Mesodermal cell (in vitro differentiated cells): Measurements from ENCODE around the gene JSRP1.

Experiments used
- H3K27ac ChIP-seq: 2 replicates; pipeline ENCODE4 v1.7.0; 2013; ENCODE audit warnings: mild to moderate bottlenecking, low read depth, low read length, moderate library complexity; ENCODE audit not compliant: severe bottlenecking
- H3K36me3 ChIP-seq: 2 replicates; pipeline ENCODE4 v1.7.1; 2013; ENCODE audit warnings: mild to moderate bottlenecking, low read length, moderate library complexity; ENCODE audit not compliant: control insufficient read depth, insufficient read depth
- H3K4me1 ChIP-seq: one replicate; pipeline ENCODE4 v1.7.1; 2013; ENCODE audit warnings: mild to moderate bottlenecking, low read length; ENCODE audit not compliant: insufficient read depth, control insufficient read depth, poor library complexity, severe bottlenecking
- H3K4me3 ChIP-seq: 2 replicates; pipeline ENCODE4 v1.7.0; 2013; ENCODE audit warnings: low read length, control low read depth, mild to moderate bottlenecking; ENCODE audit not compliant: insufficient read depth, poor library complexity, severe bottlenecking; ENCODE audit errors: extremely low read depth
- H3K9me3 ChIP-seq: 2 replicates; pipeline ENCODE4 v1.7.1; 2013; ENCODE audit warnings: mild to moderate bottlenecking, low read length, moderate library complexity; ENCODE audit not compliant: control insufficient read depth
- WGBS, 2 experiments: methylation state at CpG; one replicate each; pipeline ENCODE4 v1.1.5; 2013; ENCODE audit warnings: missing lambda C conversion rate in 2 of 2; ENCODE audit not compliant: insufficient coverage in 2 of 2; 5-methylcytosine and 5-hydroxymethylcytosine counted together

JSRP1 gene

DNA sequence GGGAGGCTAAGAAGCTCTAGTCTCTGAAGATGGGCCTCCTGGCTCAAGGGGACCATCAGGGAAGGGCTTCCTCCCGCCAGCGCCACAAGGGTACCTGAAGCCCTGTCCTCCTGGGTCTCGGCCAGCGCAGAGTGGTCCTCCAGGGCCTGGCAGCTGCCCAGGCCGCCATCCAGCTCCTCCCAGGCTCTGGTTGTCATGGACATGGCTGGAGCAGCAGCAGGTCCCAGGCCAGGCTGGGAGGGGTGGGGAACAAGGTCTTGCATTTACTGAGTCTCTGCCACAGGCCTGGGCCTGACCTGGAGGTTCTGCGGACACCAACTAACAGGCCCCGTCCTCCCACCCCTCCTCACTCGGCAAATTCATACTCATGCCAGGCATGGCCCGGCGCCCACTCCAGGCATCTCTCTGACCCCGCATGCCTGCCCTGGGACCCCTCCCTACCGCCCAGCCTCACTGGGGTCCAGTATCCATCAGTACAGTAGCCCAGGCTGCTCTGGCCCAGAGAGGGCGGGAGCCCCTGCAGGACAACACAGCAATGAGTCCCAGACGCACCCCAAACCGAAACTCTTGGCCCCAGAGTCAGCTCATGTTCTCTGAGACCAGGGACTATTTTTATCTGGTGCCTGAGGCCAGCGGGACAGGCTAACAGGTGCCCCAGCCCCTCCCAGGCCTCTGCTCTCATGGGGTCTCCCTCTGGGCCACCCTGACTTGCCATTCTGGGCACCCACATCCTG lies 938 bp downstream of the JSRP1 start:
- Histone ChIP-seq H3K4me3 (no peak overlapping the region), H3K9me3 (no peaks in the 10 kb centered on the region), H3K4me1 (peaks cover 3% of the 10 kb centered on the region), H3K36me3 (no peaks in the 10 kb centered on the region), H3K27ac (no peak overlapping the region)
- WGBS, 2 experiments = 96% methylated on average over 11 to 16 of the region's 16 CpGs

DNA sequence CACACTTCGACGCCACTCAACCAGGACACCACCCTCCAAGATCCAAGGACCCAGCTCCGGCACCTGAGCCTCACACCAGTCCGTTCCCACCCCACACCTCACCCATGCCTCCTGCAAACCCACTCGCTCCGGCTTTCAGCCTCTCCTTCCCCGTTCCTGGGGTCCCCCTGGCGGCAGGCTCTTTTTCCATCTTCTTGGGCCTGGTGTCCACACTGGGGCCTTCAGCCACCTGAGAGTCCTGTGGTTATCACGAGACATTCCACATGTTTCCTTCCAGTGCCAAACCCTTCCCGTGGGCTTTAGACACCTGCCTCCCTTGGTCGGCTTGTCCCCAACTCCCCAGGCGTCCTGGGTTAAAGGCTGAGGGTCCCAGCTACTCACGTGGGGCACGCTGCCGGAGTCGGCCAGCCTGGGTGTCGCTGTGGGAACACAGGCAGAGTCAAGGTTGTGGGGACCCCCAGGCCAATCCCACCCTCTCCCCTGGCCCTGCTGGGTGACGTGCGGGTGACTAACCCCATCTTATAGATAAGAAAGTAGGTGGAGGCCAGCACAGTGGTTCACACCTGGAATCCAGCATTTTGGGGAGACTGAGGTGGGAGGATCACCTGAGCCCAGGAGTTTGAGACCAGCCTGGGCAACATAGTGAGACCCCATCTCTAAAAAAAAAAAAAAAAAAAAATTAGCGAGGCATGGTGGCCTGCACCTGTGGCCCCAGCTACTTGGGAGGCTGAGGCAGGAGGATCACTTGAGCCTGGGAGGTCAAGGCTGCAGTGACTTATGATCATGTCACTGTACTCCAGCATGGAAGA lies 1.9 kb downstream of the JSRP1 start:
- Histone ChIP-seq H3K4me1 (peaks cover 3% of the 10 kb centered on the region), H3K9me3 (no peaks in the 10 kb centered on the region), H3K27ac (no peak overlapping the region), H3K36me3 (no peaks in the 10 kb centered on the region), H3K4me3 (no peak overlapping the region)
- 39 to 58% methylated on average over 12 to 17 of the region's 20 CpGs for WGBS, 2 experiments

DNA sequence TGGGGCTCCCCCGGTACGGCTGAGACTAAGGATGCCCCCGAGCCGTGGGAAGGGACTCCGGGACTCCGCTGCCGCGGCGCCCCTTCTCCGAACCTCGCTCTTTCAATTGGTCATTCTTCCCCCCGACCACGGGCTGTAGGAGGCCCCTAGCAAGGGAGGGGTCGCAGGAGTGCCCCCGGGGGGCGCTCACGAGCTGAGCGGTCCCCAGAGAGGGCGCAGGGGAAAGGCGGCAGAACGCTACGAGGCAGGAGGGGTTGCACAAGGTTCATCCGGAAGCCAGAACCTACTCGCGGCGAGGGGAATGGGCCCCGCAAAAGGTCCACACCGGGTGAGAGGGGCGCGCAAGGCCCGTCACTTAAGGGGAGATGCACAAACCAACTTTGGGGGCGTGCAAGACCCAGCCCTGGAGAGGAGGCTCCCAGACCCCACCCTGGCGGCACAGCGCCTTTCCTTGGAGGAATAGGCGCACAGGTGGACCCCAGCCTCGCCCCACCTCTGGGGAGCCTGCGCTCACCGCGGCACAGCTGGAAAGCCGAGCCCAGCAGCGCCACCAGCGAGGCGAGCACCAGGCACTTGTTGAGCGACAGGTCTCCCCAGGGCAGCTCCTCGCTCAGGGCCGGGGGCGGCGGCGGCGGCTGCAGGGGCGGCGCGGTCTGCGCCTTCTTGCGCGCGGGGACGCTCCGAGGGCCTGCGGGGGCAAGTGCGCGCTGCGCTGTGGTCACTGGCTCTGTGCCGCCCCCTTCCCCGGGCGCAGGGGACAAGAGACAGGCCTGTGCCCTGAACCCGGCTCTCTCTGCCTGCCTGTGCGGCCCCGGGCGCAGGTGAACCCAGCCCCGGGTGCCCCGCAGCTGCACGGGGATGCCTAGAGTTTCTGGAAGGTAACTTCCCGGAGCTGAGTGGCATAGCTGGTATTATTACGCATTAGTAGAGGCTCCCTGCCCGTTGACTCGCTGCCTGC lies 2.8 kb downstream of the JSRP1 start:
- H3K9me3 ChIP-seq = no peaks in the 10 kb centered on the region
- peak overlapping the region; percentile 12 for H3K4me3 ChIP-seq
- 7 to 8% methylated on average over 66 to 71 of the region's 77 CpGs for WGBS, 2 experiments

DNA sequence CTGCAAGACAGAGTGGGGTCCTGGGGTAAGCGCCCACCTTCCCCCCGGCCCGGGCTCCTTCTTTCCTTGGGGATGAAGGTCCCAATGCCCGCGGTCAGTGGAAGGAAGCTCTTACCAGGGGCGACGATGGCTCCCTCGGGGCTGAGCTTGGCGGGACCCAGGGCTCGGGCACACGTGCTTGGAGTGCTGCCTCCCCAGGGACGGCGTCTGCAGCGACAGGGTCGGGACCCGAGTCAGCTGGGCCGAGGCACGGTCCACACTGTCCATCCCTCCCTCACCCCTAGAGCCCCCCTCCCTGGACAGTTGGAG lies 3.5 kb downstream of the JSRP1 start:
- Histone ChIP-seq H3K4me3 (no peak overlapping the region), H3K36me3 (peaks cover 10% of the 10 kb centered on the region)
- 40 to 55% methylated on average over 13 to 14 of the region's 18 CpGs for WGBS, 2 experiments

More for the DNA sequence above, 2.8 kb downstream of the JSRP1 start:
- Histone ChIP-seq H3K36me3 (peaks cover 4% of the 10 kb centered on the region), H3K27ac (no peak overlapping the region), H3K4me1 (peaks cover 3% of the 10 kb centered on the region)

DNA sequence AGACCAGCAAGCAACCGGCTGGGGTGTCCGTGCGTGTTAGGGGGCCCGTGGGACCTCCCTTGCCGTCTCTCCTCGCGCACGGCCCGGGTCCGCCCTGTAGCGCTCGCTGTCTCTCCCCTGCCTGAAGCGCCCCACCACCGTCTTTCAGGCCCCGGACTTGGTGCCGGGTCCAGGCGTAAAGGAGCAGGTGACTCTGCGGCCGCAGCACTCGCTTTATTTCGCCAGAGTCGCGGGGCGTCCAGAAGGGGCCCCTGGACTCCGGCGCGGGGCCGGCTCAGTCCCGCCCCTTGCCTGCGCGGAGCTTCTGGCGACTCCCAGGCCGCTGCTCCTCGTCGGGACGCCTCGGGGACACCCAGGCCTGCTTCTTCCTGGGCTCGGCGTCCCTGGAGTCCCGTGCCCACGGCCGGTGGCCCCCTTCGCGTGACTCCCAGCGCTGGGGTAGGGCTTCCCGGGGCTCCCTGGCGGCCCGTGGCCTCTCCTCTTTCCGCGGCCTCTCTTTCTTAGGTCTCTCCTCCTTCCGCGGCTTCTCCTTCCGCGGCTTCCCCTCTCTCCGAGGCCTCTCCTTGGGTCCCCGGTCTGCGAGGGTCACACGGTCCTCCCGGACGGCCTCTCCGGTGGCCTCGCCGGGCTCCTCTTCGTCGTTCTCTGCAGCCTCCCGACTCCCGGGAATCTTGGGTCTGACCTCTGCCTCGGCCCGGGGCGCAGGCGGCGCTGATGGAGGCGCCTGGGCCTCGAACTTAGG lies 4.0 kb downstream of the JSRP1 start:
- WGBS, 2 experiments = 80% methylated on average over 61 to 72 of the region's 74 CpGs

More for the DNA sequence above, 3.5 kb downstream of the JSRP1 start:
- Histone ChIP-seq H3K4me1 (peaks cover 3% of the 10 kb centered on the region), H3K9me3 (no peaks in the 10 kb centered on the region), H3K27ac (no peak overlapping the region)

DNA sequence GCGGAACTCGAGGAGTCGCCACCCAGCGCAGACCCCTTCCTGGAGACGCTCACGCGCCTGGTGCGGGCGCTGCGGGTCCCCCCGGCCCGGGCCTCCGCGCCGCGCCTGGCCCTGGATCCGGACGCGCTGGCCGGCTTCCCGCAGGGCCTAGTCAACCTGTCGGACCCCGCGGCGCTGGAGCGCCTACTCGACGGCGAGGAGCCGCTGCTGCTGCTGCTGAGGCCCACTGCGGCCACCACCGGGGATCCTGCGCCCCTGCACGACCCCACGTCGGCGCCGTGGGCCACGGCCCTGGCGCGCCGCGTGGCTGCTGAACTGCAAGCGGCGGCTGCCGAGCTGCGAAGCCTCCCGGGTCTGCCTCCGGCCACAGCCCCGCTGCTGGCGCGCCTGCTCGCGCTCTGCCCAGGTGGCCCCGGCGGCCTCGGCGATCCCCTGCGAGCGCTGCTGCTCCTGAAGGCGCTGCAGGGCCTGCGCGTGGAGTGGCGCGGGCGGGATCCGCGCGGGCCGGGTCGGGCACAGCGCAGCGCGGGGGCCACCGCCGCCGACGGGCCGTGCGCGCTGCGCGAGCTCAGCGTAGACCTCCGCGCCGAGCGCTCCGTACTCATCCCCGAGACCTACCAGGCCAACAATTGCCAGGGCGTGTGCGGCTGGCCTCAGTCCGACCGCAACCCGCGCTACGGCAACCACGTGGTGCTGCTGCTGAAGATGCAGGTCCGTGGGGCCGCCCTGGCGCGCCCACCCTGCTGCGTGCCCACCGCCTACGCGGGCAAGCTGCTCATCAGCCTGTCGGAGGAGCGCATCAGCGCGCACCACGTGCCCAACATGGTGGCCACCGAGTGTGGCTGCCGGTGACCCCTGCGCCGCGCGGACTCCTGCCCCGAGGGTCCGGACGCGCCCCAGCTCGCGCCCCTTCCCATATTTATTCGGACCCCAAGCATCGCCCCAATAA lies 4.8 kb downstream of the JSRP1 start:
- no peak overlapping the region for H3K27ac ChIP-seq
- peaks cover 3% of the 10 kb centered on the region for H3K4me1 ChIP-seq
- H3K4me3 ChIP-seq = no peak overlapping the region
- no peaks in the 10 kb centered on the region for H3K9me3 ChIP-seq
- H3K36me3 ChIP-seq = peaks cover 24% of the 10 kb centered on the region
- 74 to 78% methylated on average over 120 to 125 of the region's 125 CpGs for WGBS, 2 experiments

More for the DNA sequence above, 4.0 kb downstream of the JSRP1 start:
- peaks cover 3% of the 10 kb centered on the region for H3K4me1 ChIP-seq
- peaks cover 15% of the 10 kb centered on the region for H3K36me3 ChIP-seq
- H3K9me3 ChIP-seq = no peaks in the 10 kb centered on the region
- no peak overlapping the region for H3K4me3 ChIP-seq
- no peak overlapping the region for H3K27ac ChIP-seq

DNA sequence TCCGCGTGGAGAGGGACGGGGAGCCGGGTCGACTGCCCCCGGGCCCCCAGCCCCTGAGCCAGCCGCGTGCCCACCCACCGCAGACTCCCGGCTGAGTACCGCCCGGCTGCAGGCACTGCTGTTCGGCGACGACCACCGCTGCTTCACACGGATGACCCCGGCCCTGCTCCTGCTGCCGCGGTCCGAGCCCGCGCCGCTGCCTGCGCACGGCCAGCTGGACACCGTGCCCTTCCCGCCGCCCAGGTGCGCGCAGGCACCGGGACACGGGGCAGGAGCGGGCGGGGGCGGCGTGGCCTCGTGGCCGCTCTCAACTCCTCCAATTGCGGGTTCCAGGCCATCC lies 5.5 kb downstream of the JSRP1 start:
- H3K9me3 ChIP-seq = no peaks in the 10 kb centered on the region
- 76 to 85% methylated on average over 38 to 40 of the region's 40 CpGs for WGBS, 2 experiments
- H3K36me3 ChIP-seq = peaks cover 30% of the 10 kb centered on the region
- H3K4me1 ChIP-seq = peaks cover 3% of the 10 kb centered on the region
- H3K4me3 ChIP-seq = no peak overlapping the region
- H3K27ac ChIP-seq = no peak overlapping the region

DNA sequence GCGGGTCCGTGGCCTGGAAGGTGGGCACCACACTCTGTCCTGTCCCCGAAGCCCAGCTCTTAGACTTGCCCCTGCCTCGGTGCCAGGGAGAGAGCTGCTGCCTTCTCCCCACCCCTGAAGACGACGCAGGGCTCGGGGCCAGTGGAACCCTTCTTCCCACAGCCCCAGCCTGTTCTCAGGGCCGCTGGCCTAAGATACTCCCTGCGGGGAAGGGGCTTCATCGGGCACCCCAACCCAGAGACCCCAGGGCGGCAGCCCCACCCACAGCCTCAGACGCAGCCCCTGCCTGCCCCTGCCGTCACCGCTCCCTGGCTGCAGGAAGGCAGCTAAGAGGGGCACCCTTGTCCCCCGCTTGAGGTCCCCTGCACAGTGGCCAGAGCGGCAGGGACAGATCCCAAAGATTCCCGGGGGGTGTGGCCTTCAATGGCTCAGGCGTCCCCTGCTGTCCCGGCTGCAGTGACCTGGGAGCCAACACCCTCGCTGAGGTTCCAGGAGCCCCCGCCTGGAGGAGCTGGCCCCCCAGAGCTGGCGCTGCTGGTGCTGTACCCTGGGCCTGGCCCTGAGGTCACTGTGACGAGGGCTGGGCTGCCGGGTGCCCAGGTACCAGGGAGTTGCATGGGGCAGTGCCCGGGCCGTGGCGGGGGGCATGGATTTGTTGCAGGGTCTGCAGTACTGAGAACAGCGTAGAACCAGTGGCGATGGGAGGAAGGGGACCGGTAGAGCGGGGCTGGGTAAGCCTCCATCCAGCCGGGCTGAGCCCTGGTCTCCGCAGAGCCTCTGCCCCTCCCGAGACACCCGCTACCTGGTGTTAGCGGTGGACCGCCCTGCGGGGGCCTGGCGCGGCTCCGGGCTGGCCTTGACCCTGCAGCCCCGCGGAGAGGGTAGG lies 6.1 kb downstream of the JSRP1 start:
- 80% methylated on average over 38 to 41 of the region's 43 CpGs for WGBS, 2 experiments
- Histone ChIP-seq H3K9me3 (no peaks in the 10 kb centered on the region), H3K36me3 (peaks cover 36% of the 10 kb centered on the region), H3K4me1 (peaks cover 3% of the 10 kb centered on the region), H3K27ac (no peak overlapping the region), H3K4me3 (no peak overlapping the region)
